Smooth muscle cell of trachea (primary cell): ENCODE measurements around the gene ANHX. TPM values are rescaled to one million over a fixed set of nuclear protein-coding genes. Genes with fewer than 3 reads are reported as not detected.

Source experiments
- total RNA-seq: library from RNA; depleted of rRNA; stranded (reverse); fragments of >200 nt; gene quantifications from 2 replicates; pipeline ENCODE4 v1.2.1, GENCODE V29; 2014

Gene ANHX
- not detected in 2 replicates for total RNA-seq

GRCh38 chr12:133235401-133236112, at the start of gene ANHX:
ANHX (minus strand) TSS chr12:133235877; CDS start chr12:133234356, 1,521 bp downstream.

GRCh38 chr12:133181238-133181959, 54.3 kb downstream of the ANHX start, which contains the start of gene ZNF268:
ZNF268 (plus strand) TSS chr12:133181495; CDS start chr12:133181998, 503 bp downstream.

Other genes starting within 250 kb of the ANHX start
- 20.4 and 28.1 TPM in 2 replicates for gene ZNF26, start 249.5 kb downstream of the ANHX start, total RNA-seq
- gene ZNF84, start 198.4 kb downstream of the ANHX start, total RNA-seq, result 24.1 and 31.4 TPM in 2 replicates
- gene ZNF140, start 155.0 kb downstream of the ANHX start, total RNA-seq, result 21.0 and 26.6 TPM in 2 replicates
- 1.2 and 1.7 TPM in 2 replicates for gene ZNF891, start 105.6 kb downstream of the ANHX start, total RNA-seq
- gene ZNF10, start 105.2 kb downstream of the ANHX start, total RNA-seq, result 12.1 and 14.4 TPM in 2 replicates
- 44.5 and 51.5 TPM in 2 replicates for gene ZNF268, start 54.4 kb downstream of the ANHX start, total RNA-seq